Measurements from ENCODE around the gene GCLC. TPM values are rescaled to one million over a fixed set of nuclear protein-coding genes. Genes with fewer than 3 reads are reported as not detected.

The GCLC gene
- total and polyA plus RNA-seq, 9 of the 15 experiments (the other 6 are each of a cell fraction or from before 2014, with no cell fraction given), result 3.9 to 20.0 (median 9.4) TPM

DNA sequence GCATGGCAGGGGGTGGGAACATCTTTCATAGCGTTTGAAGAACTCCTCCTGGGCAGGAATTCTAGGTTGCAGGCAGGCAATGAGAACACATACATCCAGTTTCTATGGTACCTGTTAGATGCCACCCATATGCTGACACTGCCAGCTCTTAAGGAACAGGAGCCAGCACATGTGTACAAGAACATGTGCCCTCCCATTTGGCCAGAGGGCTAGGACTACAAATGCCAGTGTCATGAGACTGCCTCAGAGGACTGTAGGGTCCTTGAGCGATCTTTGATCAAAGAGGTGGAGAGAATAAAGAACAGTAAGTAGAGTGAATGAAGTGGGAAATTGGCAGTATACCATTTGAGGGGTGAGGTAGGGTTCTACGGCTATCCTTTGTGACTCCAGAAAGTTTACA is 45.8 kb downstream of the GCLC start:
- DNase-seq (ENCODE audit: extremely low read depth in 1 of 4, low spot score in 3 of 4) (no peak), ATAC-seq (no peak), FAIRE-seq (no peak)
- Histone ChIP-seq H3K4me3 (no peak overlapping the region), H3K4me1 (replicated peaks in 1 of 2; ENCODE audit: control insufficient read depth in 2 of 2, insufficient read depth in 2 of 2, low read length in 2 of 2) (peaks cover 0 to 2% of the 10 kb centered on the region in 2 experiments; a peak in 2 of 5 replicates), H3K9me1 (ENCODE audit: control insufficient read depth, insufficient read depth, low read length) (no peaks in the 10 kb centered on the region), H3K27ac (ENCODE audit: extremely low read depth, low read depth, low read length) (no peak overlapping the region), H2AFZ (ENCODE audit: low read depth, low read length) (no peak overlapping the region), H3K79me2 (ENCODE audit: control insufficient read depth, insufficient read depth, low read length) (no peaks in the 10 kb centered on the region), H3K9me3 (replicated peaks; ENCODE audit: control insufficient read depth, insufficient read depth, low read depth, low read length) (no peaks in the 10 kb centered on the region), H4K20me1 (replicated peaks; ENCODE audit: control insufficient read depth, insufficient read depth, low read length) (no peaks in the 10 kb centered on the region; the same call in 1 of the 2 replicates), H3K27me3 (ENCODE audit: control insufficient read depth in 2 of 2, insufficient read depth in 2 of 2, low read length in 2 of 2) (no peaks in the 10 kb centered on the region), H3K9ac (ENCODE audit: insufficient read depth in 1 of 2, low read depth in 2 of 2, low read length in 2 of 2) (no peak overlapping the region), H3K4me2 (ENCODE audit: insufficient read depth, low read length) (no peak overlapping the region), H3K36me3 (ENCODE audit: control insufficient read depth, insufficient read depth, low read length) (no peaks in the 10 kb centered on the region)
- 69% methylated on average over 3 of the region's 3 CpGs for WGBS (ENCODE audit: insufficient coverage, low coverage, missing lambda C conversion rate)
- intact Hi-C loops (cut with micrococcal nuclease), result no loop called here
- ChIA-PET CTCF (ENCODE audit: low intra/inter-chr PET ratio) (no interaction called here), POLR2A (no interaction called here)
- in situ Hi-C loops (cut with MboI), result loop anchor here (25.0 kb wide), 1 partner anchor 1087 kb away; the partner anchor contains the start of gene EFHC1
- BruUV-seq (replicated peaks), result no TSS peak
- TF ChIP-seq ZNF311 (CRISPR knock-in tag; IDR thresholded peaks at IDR 0.05), result no peak
- no peak for TF ChIP-seq MTA1 (IDR thresholded peaks at IDR 0.05; ENCODE audit: borderline replicate concordance)
- TF ChIP-seq SMARCC2 (IDR thresholded peaks at IDR 0.05; ENCODE audit: low read depth), result no peak
- TF ChIP-seq, protein P1, sequence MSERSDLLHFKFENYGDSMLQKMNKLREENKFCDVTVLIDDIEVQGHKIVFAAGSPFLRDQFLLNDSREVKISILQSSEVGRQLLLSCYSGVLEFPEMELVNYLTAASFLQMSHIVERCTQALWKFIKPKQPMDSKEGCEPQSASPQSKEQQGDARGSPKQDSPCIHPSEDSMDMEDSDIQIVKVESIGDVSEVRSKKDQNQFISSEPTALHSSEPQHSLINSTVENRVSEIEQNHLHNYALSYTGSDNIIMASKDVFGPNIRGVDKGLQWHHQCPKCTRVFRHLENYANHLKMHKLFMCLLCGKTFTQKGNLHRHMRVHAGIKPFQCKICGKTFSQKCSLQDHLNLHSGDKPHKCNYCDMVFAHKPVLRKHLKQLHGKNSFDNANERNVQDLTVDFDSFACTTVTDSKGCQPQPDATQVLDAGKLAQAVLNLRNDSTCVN (CRISPR knock-in tag; IDR thresholded peaks at IDR 0.05), result no peak
- TF ChIP-seq NFIC (IDR thresholded peaks at IDR 0.05), result no peak
- TF ChIP-seq, protein P2, sequence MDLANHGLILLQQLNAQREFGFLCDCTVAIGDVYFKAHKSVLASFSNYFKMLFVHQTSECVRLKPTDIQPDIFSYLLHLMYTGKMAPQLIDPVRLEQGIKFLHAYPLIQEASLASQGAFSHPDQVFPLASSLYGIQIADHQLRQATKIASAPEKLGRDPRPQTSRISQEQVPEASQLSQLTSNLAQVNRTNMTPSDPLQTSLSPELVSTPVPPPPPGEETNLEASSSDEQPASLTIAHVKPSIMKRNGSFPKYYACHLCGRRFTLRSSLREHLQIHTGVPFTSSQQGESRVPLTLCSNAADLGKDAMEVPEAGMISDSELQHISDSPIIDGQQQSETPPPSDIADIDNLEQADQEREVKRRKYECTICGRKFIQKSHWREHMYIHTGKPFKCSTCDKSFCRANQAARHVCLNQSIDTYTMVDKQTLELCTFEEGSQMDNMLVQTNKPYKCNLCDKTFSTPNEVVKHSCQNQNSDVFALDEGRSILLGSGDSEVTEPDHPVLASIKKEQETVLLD (IDR thresholded peaks at IDR 0.05), result no peak
- no peak for TF ChIP-seq JUND (IDR thresholded peaks at IDR 0.05; ENCODE audit: borderline replicate concordance, low read depth, low read length)
- no peak for TF ChIP-seq JUND (tag; IDR thresholded peaks at IDR 0.05; ENCODE audit: borderline replicate concordance, low read depth, low read length)
- TF ChIP-seq, protein P3, sequence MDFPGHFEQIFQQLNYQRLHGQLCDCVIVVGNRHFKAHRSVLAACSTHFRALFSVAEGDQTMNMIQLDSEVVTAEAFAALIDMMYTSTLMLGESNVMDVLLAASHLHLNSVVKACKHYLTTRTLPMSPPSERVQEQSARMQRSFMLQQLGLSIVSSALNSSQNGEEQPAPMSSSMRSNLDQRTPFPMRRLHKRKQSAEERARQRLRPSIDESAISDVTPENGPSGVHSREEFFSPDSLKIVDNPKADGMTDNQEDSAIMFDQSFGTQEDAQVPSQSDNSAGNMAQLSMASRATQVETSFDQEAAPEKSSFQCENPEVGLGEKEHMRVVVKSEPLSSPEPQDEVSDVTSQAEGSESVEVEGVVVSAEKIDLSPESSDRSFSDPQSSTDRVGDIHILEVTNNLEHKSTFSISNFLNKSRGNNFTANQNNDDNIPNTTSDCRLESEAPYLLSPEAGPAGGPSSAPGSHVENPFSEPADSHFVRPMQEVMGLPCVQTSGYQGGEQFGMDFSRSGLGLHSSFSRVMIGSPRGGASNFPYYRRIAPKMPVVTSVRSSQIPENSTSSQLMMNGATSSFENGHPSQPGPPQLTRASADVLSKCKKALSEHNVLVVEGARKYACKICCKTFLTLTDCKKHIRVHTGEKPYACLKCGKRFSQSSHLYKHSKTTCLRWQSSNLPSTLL (IDR thresholded peaks at IDR 0.05), result no peak

All from K562 (cell line).